ENCODE measurements around the gene TRNP1.

Gene TRNP1

DNA sequence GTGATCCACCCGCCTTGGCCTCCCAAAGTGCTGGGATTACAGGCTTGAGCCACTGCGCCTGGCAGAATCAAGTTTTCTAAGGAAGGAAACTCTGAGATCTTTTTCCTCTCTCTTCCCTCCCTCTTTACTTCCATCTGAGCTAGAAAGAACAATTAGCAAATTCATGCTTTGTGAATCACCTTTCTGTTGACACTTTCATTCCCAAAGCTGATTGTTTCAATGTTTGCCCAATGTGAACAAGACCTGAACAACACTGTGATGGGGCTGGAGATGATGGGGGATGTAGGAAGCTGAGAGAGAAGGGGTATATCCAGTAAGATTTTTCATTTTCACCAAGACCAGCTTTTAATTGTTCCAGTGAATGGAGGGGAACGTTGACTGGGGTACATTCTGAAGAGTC is 24.8 kb downstream of the TRNP1 start:
- no peaks in the 10 kb centered on the region for H3K4me1 Mint-ChIP-seq (ENCODE audit: low read depth)
- DNase-seq = no peak
- no peak overlapping the region for H3K27ac Mint-ChIP-seq
- no peak overlapping the region for H3K4me3 Mint-ChIP-seq
- no peaks in the 10 kb centered on the region for H3K36me3 Mint-ChIP-seq (ENCODE audit: low read depth)
- H3K9me3 Mint-ChIP-seq = no peaks in the 10 kb centered on the region
- peaks cover 2% of the 10 kb centered on the region for H3K27me3 Mint-ChIP-seq

DNA sequence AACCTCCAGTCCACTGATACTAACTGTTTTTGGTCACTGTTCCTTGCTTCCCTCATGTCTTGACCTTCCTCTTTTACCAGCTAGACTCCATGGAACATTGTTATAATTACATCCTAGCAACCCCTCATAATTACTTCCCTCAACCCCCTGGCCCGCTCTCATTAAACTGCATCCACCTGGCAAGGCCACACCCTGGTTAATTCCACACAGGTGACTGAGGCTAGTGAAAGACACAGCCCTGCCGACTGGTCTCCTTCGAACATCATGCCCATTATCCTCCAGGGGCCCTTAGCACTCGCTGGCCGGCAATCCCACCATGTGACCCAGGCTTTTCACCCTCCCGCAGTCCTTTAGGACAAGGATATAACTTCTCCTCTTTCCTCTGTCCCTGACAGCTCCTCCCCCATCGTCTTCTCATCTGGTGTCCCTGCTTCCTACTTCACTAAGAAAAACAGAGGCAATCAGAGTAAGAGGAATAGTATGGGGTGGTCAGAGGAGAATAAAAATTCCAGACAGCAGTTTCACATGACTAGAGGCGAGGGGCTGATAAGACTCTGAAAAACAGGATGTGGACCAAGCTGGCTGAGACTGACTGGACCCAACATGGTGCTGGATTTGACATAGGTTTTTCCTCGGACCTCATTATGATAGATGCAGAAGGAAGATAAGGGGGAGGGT is 28.0 kb downstream of the TRNP1 start:
- no peak overlapping the region for H3K4me3 Mint-ChIP-seq
- no peaks in the 10 kb centered on the region for H3K4me1 Mint-ChIP-seq (ENCODE audit: low read depth)
- H3K27me3 Mint-ChIP-seq = no peaks in the 10 kb centered on the region
- H3K36me3 Mint-ChIP-seq (ENCODE audit: low read depth) = no peaks in the 10 kb centered on the region
- no peak for DNase-seq
- no peak overlapping the region for H3K27ac Mint-ChIP-seq
- no peaks in the 10 kb centered on the region for H3K9me3 Mint-ChIP-seq

DNA sequence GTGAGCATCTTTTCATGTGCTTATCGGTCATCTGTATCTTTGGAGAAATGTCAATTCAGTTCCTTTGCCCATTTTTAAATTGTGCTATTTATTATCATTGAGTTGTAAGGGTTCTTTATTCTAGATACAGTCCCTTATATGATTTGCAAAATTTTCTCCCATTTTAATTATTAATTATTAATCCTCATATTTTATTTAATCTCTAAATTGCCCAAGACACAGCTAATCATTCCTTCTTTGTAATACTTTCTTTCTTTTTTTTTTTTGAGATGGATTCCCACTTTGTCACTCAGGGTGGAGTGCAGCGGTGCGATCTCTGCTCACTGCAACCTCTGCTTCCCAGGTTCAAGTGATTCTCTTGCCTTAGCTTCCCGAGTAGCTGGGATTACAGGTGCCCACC is 32.2 kb downstream of the TRNP1 start:
- H3K27me3 Mint-ChIP-seq = no peaks in the 10 kb centered on the region
- H3K4me3 Mint-ChIP-seq = no peak overlapping the region
- DNase-seq = no peak
- H3K9me3 Mint-ChIP-seq = no peaks in the 10 kb centered on the region
- no peaks in the 10 kb centered on the region for H3K36me3 Mint-ChIP-seq (ENCODE audit: low read depth)
- no peaks in the 10 kb centered on the region for H3K4me1 Mint-ChIP-seq (ENCODE audit: low read depth)
- no peak overlapping the region for H3K27ac Mint-ChIP-seq

DNA sequence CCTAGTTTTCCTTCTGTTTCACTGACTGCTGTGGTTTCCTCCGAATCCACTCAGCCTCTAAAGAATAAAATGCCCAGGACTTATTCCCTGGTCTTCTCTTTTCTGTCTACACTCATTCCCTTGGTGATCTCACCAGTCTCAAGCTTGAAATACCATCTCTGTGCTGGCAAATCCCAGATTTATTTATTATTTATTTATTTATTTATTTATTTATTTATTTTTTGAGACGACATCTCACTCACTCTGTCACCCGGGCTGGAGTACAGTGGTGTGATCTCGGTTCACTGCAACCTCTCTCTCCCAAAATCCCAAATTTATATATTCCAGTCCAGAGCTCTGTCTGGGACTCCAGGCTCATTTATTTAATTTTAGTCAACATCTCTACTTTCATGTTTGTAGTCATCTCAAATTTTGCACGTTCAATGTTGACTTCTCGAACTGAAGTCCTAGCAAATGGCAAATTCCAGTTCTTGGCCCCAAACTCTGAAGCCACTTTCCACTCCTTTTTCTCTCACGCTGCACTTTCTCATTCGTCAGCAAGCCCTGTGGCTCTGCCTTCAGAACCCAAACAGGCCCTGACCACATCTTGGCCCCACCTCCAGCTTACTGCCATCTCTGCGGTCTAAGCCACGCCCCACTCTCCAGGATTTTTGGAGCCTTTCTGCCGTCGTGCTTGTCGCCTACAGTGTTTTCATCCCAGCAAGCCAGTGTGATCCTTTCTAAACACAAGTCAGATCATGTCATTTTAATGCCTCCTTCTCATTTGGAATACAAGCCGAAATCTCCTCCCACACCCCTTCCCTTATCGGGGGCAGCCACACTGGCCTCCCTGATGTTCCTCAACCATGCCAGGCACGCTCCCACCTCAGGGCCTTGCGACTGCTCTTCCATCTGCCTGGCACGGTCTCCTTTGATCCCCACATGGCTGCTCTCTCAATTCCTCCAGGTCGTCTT is 33.4 kb downstream of the TRNP1 start:
- no peak overlapping the region for H3K4me3 Mint-ChIP-seq
- H3K27me3 Mint-ChIP-seq = peaks cover 3% of the 10 kb centered on the region
- no peaks in the 10 kb centered on the region for H3K9me3 Mint-ChIP-seq
- no peak overlapping the region for H3K27ac Mint-ChIP-seq
- no peaks in the 10 kb centered on the region for H3K36me3 Mint-ChIP-seq (ENCODE audit: low read depth)
- peaks cover 3% of the 10 kb centered on the region for H3K4me1 Mint-ChIP-seq (ENCODE audit: low read depth)
- DNase-seq = no peak

DNA sequence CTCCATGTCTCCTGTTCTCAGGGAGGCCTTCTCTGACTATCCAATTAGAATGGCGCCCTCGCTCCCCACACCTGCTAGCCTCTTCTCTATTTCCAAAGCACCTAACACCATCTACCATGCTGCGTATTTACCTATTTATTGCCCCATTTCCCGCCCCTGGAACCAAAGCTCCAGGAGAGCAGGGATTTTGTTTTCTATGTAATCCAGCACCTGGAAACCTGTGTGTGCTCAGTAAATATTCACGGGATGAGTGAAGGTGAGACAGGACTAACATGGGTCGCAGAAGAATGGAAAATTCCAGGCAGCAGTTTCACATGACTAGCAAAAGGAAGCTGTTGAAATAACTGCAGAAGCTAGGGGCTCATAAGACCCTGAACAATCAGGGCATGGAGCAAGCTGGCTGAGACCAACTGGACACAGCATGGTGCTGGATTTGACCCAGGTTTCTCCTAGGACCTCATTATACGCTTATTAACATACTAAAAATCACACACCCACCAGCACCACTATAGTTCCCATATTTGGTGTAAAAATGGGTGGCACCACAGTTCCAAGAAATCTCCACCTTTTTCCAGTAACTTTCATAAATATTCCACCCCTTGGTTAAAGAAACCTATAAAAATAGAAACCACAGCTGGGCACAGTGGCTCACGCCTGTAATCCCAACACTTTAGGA is 34.2 kb downstream of the TRNP1 start:
- DNase-seq = no peak
- no peak overlapping the region for H3K27ac Mint-ChIP-seq
- no peaks in the 10 kb centered on the region for H3K36me3 Mint-ChIP-seq (ENCODE audit: low read depth)
- peaks cover 3% of the 10 kb centered on the region for H3K4me1 Mint-ChIP-seq (ENCODE audit: low read depth)
- H3K27me3 Mint-ChIP-seq = peaks cover 6% of the 10 kb centered on the region
- no peaks in the 10 kb centered on the region for H3K9me3 Mint-ChIP-seq
- no peak overlapping the region for H3K4me3 Mint-ChIP-seq

DNA sequence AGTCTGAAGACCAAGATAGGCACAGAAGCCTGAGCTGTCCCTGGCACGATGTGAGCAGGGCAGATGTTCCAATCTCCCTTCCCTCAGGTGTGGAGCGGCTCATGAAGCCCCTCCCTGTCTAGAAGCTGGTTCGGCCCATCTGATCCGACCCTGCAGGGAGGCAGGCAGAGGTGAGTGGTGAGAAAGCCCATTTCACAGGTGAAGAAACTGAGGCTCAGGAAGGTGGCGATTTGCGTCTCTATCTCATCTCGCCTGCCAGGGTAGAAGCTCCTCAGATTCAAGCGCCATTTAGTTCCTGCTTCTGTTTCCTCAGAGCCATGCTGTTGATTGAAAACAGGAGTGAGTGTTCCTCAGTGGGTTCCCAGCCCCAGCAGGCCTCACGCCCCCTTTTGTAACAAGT is 36.0 kb downstream of the TRNP1 start:
- peaks cover 6% of the 10 kb centered on the region for H3K27me3 Mint-ChIP-seq
- no peaks in the 10 kb centered on the region for H3K9me3 Mint-ChIP-seq
- H3K36me3 Mint-ChIP-seq (ENCODE audit: low read depth) = no peaks in the 10 kb centered on the region
- DNase-seq = no peak
- H3K4me1 Mint-ChIP-seq (ENCODE audit: low read depth) = peaks cover 3% of the 10 kb centered on the region
- H3K4me3 Mint-ChIP-seq = no peak overlapping the region
- no peak overlapping the region for H3K27ac Mint-ChIP-seq

DNA sequence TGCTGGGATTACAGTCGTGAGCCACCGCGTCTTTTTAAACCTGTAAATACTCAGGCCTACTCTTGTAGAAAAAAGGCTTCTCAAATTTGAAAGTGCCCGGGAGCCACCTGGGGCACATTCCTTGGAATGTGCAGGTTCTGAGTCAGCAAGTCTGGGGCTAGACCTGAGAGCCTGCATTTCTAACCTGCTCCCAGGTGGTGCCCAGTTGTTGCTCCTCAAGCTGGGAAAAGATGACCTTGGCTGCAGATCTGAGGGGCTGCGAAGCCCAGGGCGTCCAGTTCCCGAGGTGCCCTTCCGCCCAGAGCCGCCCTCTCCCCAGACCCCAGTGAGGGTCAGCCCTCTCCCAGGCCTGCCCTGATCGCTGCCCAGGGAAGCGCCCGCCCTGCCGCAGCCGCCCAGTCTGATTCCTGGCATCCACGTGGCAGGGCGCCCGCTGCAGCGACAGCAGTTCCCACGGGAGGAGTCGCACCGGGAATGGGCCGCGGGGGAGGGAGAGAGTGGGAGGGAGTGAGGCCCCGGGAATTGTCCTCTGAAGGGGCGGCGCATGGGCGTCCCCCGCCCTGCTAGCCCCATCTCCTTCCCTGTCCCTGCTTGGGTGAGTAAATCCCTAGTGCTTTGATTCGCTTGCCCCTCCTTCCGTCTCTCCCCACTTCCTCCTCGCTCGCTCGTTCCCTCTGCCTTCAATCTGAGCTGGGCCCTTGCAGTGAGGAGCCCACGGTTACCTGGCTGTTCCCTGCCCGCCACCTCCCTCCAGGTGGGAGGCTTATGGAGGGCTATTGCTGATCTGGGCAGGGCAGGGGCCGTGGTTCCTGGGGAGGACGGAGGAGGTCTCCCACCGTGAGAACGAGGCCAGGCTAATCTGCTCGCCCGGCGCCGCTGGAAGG is 38.0 kb downstream of the TRNP1 start:
- Mint-ChIP-seq H3K27ac (no peak overlapping the region), H3K27me3 (peaks cover 6% of the 10 kb centered on the region), H3K36me3 (ENCODE audit: low read depth) (no peaks in the 10 kb centered on the region), H3K4me1 (ENCODE audit: low read depth) (peaks cover 3% of the 10 kb centered on the region), H3K9me3 (no peaks in the 10 kb centered on the region), H3K4me3 (no peak overlapping the region)
- DNase-seq = no peak

- Mint-ChIP-seq H3K27me3 (peaks cover 6% of the 10 kb centered on the region), H3K4me3 (no peak overlapping the region), H3K36me3 (ENCODE audit: low read depth) (no peaks in the 10 kb centered on the region), H3K4me1 (ENCODE audit: low read depth) (peaks cover 3% of the 10 kb centered on the region), H3K27ac (no peak overlapping the region), H3K9me3 (no peaks in the 10 kb centered on the region)
- no peak for DNase-seq
Measured at GRCh38 chr1:27032119-27032461, 38.6 kb downstream of the TRNP1 start.

DNA sequence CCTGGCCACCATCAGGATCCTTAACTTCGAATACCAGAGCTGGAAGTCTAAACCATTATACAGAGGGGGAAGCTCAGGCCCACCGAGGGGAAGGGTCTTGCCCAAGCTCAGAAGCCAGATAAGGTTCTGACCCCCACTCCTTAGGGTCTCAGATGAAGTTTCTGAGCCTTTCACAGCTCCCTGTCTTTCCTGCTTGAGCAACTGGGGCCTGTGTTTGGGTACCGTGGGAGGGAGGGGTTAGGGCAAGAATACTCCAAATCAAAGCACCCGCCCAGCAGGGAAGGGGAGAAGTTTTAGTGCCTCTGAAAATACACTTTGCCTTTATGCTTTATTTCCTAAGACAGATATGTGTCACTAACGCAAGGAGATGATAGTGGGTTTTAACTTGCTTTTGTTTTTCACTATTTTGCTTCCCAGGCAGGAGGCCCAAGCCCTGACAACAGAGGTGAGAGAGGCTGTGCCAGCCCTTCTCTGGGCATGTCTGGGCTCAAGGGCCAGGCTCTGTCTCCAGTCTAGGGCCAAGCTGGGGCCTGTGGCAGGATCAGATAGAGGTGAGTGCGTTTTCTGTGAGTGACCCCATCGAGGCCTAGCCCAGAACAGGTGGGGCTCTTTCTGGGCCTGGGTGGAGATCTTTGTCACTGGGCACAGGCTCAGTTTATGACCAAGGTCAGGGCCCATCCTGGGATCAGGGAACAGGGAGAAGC is 39.7 kb downstream of the TRNP1 start:
- H3K4me1 Mint-ChIP-seq (ENCODE audit: low read depth) = peaks cover 3% of the 10 kb centered on the region
- H3K9me3 Mint-ChIP-seq = no peaks in the 10 kb centered on the region
- H3K27me3 Mint-ChIP-seq = peaks cover 6% of the 10 kb centered on the region
- no peak for DNase-seq
- no peak overlapping the region for H3K27ac Mint-ChIP-seq
- H3K4me3 Mint-ChIP-seq = no peak overlapping the region
- H3K36me3 Mint-ChIP-seq (ENCODE audit: low read depth) = no peaks in the 10 kb centered on the region

GRCh38 chr1:27035344-27035743 is 41.9 kb downstream of the TRNP1 start:
- Mint-ChIP-seq H3K4me3 (no peak overlapping the region), H3K27ac (no peak overlapping the region), H3K27me3 (peaks cover 6% of the 10 kb centered on the region), H3K9me3 (no peaks in the 10 kb centered on the region), H3K4me1 (ENCODE audit: low read depth) (peaks cover 3% of the 10 kb centered on the region), H3K36me3 (ENCODE audit: low read depth) (no peaks in the 10 kb centered on the region)
- no peak for DNase-seq

DNA sequence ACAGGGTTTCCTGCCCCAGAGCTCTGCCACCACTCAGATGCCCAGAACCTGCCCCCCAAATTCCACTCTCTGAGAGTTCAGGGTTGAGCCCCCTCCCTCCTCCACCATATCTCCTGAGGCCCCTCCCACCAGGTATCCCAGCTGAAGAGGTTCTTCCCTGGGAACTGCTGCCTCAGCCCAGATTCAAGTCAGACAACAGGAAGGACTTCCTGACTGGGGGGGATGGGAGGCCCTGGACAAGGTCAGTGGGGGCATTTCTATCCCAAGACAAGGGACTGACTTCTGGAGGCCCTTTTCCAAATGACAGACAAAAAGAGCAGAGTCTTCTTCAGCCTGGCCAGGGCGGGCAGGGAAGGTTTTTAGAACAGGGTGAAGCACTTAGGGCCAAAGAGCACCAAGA is 43.2 kb downstream of the TRNP1 start:
- peaks cover 5% of the 10 kb centered on the region for H3K27me3 Mint-ChIP-seq
- no peak overlapping the region for H3K4me3 Mint-ChIP-seq
- peaks cover 2% of the 10 kb centered on the region for H3K4me1 Mint-ChIP-seq (ENCODE audit: low read depth)
- H3K9me3 Mint-ChIP-seq = no peaks in the 10 kb centered on the region
- DNase-seq = no peak
- H3K27ac Mint-ChIP-seq = no peak overlapping the region
- no peaks in the 10 kb centered on the region for H3K36me3 Mint-ChIP-seq (ENCODE audit: low read depth)

GRCh38 chr1:27037518-27037917 is 44.0 kb downstream of the TRNP1 start:
- H3K27ac Mint-ChIP-seq = no peak overlapping the region
- no peaks in the 10 kb centered on the region for H3K4me1 Mint-ChIP-seq (ENCODE audit: low read depth)
- no peaks in the 10 kb centered on the region for H3K9me3 Mint-ChIP-seq
- H3K36me3 Mint-ChIP-seq (ENCODE audit: low read depth) = no peaks in the 10 kb centered on the region
- H3K27me3 Mint-ChIP-seq = no peaks in the 10 kb centered on the region
- no peak overlapping the region for H3K4me3 Mint-ChIP-seq
- DNase-seq = no peak

DNA sequence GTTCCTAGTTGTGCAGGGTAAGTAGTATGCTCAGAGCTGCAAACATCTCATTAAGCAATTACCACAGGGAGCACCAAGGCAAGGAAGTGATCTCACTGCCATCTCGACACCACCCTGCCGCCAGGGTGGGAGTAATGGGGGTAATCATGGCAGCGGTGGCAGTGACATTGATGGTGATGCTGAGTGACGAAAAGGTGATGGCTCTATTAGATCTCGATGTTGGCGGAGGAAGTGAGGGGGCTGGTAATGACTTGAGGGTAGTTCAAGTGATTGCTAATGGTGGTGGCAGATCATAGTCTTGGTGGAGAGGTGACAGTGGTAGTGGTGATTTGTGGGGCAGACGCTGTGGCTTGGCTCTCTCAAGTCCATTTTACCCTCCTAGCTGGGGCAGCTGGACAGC is 44.5 kb downstream of the TRNP1 start:
- no peak for DNase-seq
- no peaks in the 10 kb centered on the region for H3K4me1 Mint-ChIP-seq (ENCODE audit: low read depth)
- no peaks in the 10 kb centered on the region for H3K9me3 Mint-ChIP-seq
- no peaks in the 10 kb centered on the region for H3K27me3 Mint-ChIP-seq
- H3K27ac Mint-ChIP-seq = no peak overlapping the region
- no peaks in the 10 kb centered on the region for H3K36me3 Mint-ChIP-seq (ENCODE audit: low read depth)
- no peak overlapping the region for H3K4me3 Mint-ChIP-seq

DNA sequence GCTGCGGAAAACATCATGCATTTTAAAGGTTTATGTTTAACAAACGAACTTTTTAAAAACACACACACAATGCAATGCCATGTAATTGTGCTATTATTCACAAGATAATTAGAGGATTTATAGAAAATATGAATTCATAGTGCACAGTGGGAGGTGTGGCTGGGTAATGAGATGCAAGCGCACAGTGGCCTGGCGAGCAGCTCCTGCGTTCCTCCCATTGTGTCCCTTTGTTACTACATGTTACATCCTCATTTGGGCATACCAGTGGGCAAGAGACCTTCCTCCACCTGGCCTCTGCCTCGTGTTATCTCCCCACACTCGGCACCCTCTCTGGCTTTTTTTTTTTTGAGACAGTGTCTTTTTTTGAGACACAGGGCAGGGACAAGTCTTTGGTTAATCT is 49.2 kb downstream of the TRNP1 start:
- Mint-ChIP-seq H3K4me3 (no peak overlapping the region), H3K4me1 (ENCODE audit: low read depth) (peaks cover 19% of the 10 kb centered on the region), H3K27ac (no peak overlapping the region), H3K9me3 (no peaks in the 10 kb centered on the region), H3K27me3 (no peaks in the 10 kb centered on the region), H3K36me3 (ENCODE audit: low read depth) (no peaks in the 10 kb centered on the region)
- no peak for DNase-seq
